Endothelial cell of umbilical vein (primary cell): Measurements from ENCODE around the gene PLEKHG4B. TPM values are rescaled to one million over a fixed set of nuclear protein-coding genes. Genes with fewer than 3 reads are reported as not detected.

ENCODE experiments used
- BruUV-seq: library from RNA; stranded (reverse); fragments of 400-500 nt; replicated peaks from 2 replicates; lab custom pipeline; 2021; lab: Mats Ljungman, UMichigan
- CTCF ChIA-PET: fragments of 300-600, 350-600 bp; sonication (Branson Sonifier 250); formaldehyde crosslinking; loops from one replicate; lab custom pipeline; 2021; ENCODE audit warnings: antibody characterized with exemption, inconsistent platforms; lab: Charles Lee
- POLR2A ChIA-PET: fragments of 300-600, 350-600 bp; sonication (Branson Sonifier 250); formaldehyde crosslinking; loops from one replicate; lab custom pipeline; 2021; ENCODE audit warnings: antibody characterized with exemption, inconsistent platforms; lab: Charles Lee
- DNase-seq: peaks from one replicate; pipeline ENCODE4 v3.0.0-alpha.2; 2011; ENCODE audit warnings: low read depth, low spot score
- FAIRE-seq: peaks from 2 replicates; lab custom pipeline; 2011; peaks lifted over from hg19 to GRCh38; lab: Jason Lieb, UNC
- H2AFZ ChIP-seq: 2 replicates; pipeline ENCODE4 v1.6.0; 2012; ENCODE audit warnings: low read depth, low read length, control low read depth, inconsistent platforms
- H3K27ac ChIP-seq: 2 replicates; pipeline ENCODE4 v1.5.1; 2011; ENCODE audit warnings: low read depth, mild to moderate bottlenecking, control low read depth, low read length, moderate library complexity; ENCODE audit not compliant: insufficient read depth
- H3K27me3 ChIP-seq, 2 experiments: 2 replicates each; pipeline versions ENCODE4 v1.6.0 to v1.6.1; 2011; ENCODE audit warnings: low read length in 2 of 2, mixed read lengths in 1 of 2; ENCODE audit not compliant: control insufficient read depth in 2 of 2, insufficient read depth in 2 of 2
- H3K36me3 ChIP-seq, 2 experiments: 2 replicates in 1 of 2; 3 replicates in 1 of 2; pipeline ENCODE4 v1.5.1; 2011; ENCODE audit warnings: low read length in 2 of 2, mild to moderate bottlenecking in 1 of 2, moderate library complexity in 1 of 2; ENCODE audit not compliant: control insufficient read depth in 2 of 2, insufficient read depth in 2 of 2; ENCODE audit errors: extremely low read depth in 1 of 2
- H3K4me1 ChIP-seq: 3 replicates; pipeline ENCODE4 v1.5.1; 2011; ENCODE audit warnings: mild to moderate bottlenecking, low read length; ENCODE audit not compliant: control insufficient read depth, insufficient read depth; ENCODE audit errors: extremely low read depth
- H3K4me2 ChIP-seq: 2 replicates; pipeline ENCODE4 v1.6.1; 2011; ENCODE audit warnings: low read length, control low read depth, mixed read lengths; ENCODE audit not compliant: insufficient read depth
- H3K4me3 ChIP-seq, 3 experiments: fragments of 200-600 bp in 1 of 3; sonication (generic), shearing (Covaris generic) in 1 of 3; replicated peaks in 1 of 3; 2 replicates each; pipeline ENCODE4 v1.5.1; 2011 to 2016; ENCODE audit warnings: control low read depth in 3 of 3, low read length in 3 of 3, mild to moderate bottlenecking in 2 of 3, inconsistent platforms in 1 of 3, low read depth in 1 of 3, moderate library complexity in 1 of 3; ENCODE audit not compliant: insufficient read depth in 1 of 3
- H3K79me2 ChIP-seq: 2 replicates; pipeline ENCODE4 v1.6.0; 2012; ENCODE audit warnings: low read length, inconsistent platforms; ENCODE audit not compliant: control insufficient read depth, insufficient read depth
- H3K9ac ChIP-seq: replicated peaks from 2 replicates; pipeline ENCODE3; 2011; ENCODE audit warnings: low read length, control low read depth; ENCODE audit not compliant: insufficient read depth; ENCODE audit errors: extremely low read depth
- H3K9me1 ChIP-seq: replicated peaks from 3 replicates; pipeline ENCODE4 v1.6.0; 2011; ENCODE audit warnings: mild to moderate bottlenecking, low read length; ENCODE audit not compliant: control insufficient read depth, insufficient read depth; ENCODE audit errors: extremely low read depth
- H3K9me3 ChIP-seq: replicated peaks from 2 replicates; pipeline ENCODE4 v1.5.1; 2012; ENCODE audit warnings: low read length, inconsistent platforms; ENCODE audit not compliant: control insufficient read depth, insufficient read depth
- H4K20me1 ChIP-seq: replicated peaks from 2 replicates; pipeline ENCODE3; 2011; ENCODE audit warnings: mild to moderate bottlenecking, low read length; ENCODE audit not compliant: control insufficient read depth, insufficient read depth; ENCODE audit errors: extremely low read depth
- CTCF ChIP-seq, 2 donors: IDR thresholded peaks; 1 replicate in 1 of 2; 2 replicates in 1 of 2; pipeline ENCODE4 v1.5.1; 2011; ENCODE audit warnings: low read length in 2 of 2, mild to moderate bottlenecking in 2 of 2, moderate library complexity in 2 of 2, control low read depth in 1 of 2, inconsistent platforms in 1 of 2, low read depth in 1 of 2; ENCODE audit not compliant: insufficient read depth in 1 of 2; ENCODE audit errors: extremely low read depth in 1 of 2
- FOS ChIP-seq: IDR thresholded peaks from 2 replicates; pipeline ENCODE4 v1.6.1; 2011; ENCODE audit warnings: mild to moderate bottlenecking, low read length, moderate library complexity, borderline replicate concordance; ENCODE audit not compliant: insufficient read depth
- GATA2 ChIP-seq: IDR thresholded peaks from 2 replicates; pipeline ENCODE4 v1.7.0; 2011; ENCODE audit warnings: low read depth, mild to moderate bottlenecking, moderate library complexity, mixed read lengths, low read length; ENCODE audit not compliant: insufficient read length, insufficient read depth
- JUN ChIP-seq: IDR thresholded peaks from 2 replicates; pipeline ENCODE4 v1.6.1; 2011; ENCODE audit warnings: borderline replicate concordance, low read depth; ENCODE audit not compliant: insufficient read length, insufficient read depth
- MAX ChIP-seq: IDR thresholded peaks from 2 replicates; pipeline ENCODE4 v1.6.1; 2011; ENCODE audit not compliant: insufficient read depth, insufficient read length
- MYC ChIP-seq: IDR thresholded peaks from one replicate; pipeline ENCODE4 v1.6.1; 2011; ENCODE audit warnings: mild to moderate bottlenecking, low read depth, low read length
- POLR2A ChIP-seq: IDR thresholded peaks from 2 replicates; pipeline ENCODE4 v1.6.1; 2012; ENCODE audit warnings: low read depth, mild to moderate bottlenecking, control low read depth, low read length
- POLR2AphosphoS5 ChIP-seq: IDR thresholded peaks from 2 replicates; pipeline ENCODE4 v1.6.1; 2012; ENCODE audit warnings: low read depth, mild to moderate bottlenecking, control low read depth, low read length, moderate library complexity; ENCODE audit not compliant: insufficient read depth
- dilution Hi-C: fragments of 300-500 bp; cut with MboI; formaldehyde crosslinking; loops from one replicate; pipeline ENCODE4 v1.15.0; 2019; ENCODE audit warnings: low sequenced_read_pairs; ENCODE audit not compliant: extremely low pct_ligation_motif_present
- intact Hi-C: fragments of 100-400 bp; cut with micrococcal nuclease; formaldehyde crosslinking; loops from one replicate; pipeline ENCODE4 v1.10.0; 2022
- polyA plus RNA-seq, 4 experiments: library from polyadenylated mRNA; depleted of rRNA in 3 of 4; stranded (reverse) in 3 of 4; unstranded in 1 of 4; fragments of >200 nt; gene quantifications; 2 replicates each; pipeline versions ENCODE4 v1.2.1 to v1.2.3, GENCODE V29; 2011 to 2012; ENCODE audit warnings: missing spikeins in 1 of 4
- total RNA-seq: library from RNA; stranded (reverse); gene quantifications from 2 replicates; pipeline ENCODE4 v1.2.3, GENCODE V29; 2021

The PLEKHG4B gene
- total and polyA plus RNA-seq, 2 donors (not counting 3 experiments of a cell fraction or from before 2014, with no cell fraction given): not detected

DNA sequence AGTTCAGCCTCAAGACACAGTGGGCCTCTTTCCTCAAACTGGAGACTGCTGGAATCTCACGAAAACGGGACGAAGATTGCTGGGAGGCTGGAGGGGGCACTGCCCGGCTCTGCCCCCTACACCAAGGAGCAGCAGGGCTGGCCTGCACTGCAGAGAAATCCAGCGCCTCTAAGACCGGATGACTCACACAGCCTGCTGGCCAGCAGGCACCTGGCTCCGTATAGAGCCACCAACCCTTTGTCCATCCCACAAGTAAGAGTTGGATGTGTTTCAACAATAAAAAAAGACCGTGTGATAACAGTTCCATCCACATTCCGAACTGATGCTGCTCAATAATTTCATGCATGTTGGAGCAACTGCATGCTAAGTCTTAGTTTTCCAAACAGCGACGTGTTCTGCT lies 114.4 kb downstream of the PLEKHG4B start:
- H3K9ac ChIP-seq: no peak overlapping the region
- no peak for TF ChIP-seq POLR2AphosphoS5
- no peak for TF ChIP-seq CTCF (IDR thresholded peaks at IDR 0.05; ENCODE audit: extremely low read depth in 1 of 2, insufficient read depth in 1 of 2, low read depth in 1 of 2, low read length in 2 of 2)
- no peak for TF ChIP-seq MYC
- no peak for TF ChIP-seq MAX
- no peak for TF ChIP-seq GATA2
- TF ChIP-seq JUN: no peak
- TF ChIP-seq POLR2A: no peak
- TF ChIP-seq FOS: no peak
- no peak overlapping the region for H3K4me2 ChIP-seq
- H3K27me3 ChIP-seq: no peaks in the 10 kb centered on the region
- no peaks in the 10 kb centered on the region for H3K9me1 ChIP-seq
- intact Hi-C loops: no loop called here
- peaks cover 5 to 19% of the 10 kb centered on the region in 2 experiments for H3K36me3 ChIP-seq
- DNase-seq (no peak), FAIRE-seq (no peak)
- H3K4me3 ChIP-seq: no peak overlapping the region
- POLR2A ChIA-PET: no interaction called here
- dilution Hi-C loops: no loop called here
- H4K20me1 ChIP-seq: no peaks in the 10 kb centered on the region
- H2AFZ ChIP-seq: no peak overlapping the region
- H3K9me3 ChIP-seq: no peaks in the 10 kb centered on the region
- CTCF ChIA-PET: interaction anchor here (0.9 kb wide), 1 partner anchor 12 kb away, joined by 3 read pairs; the partner anchor contains the start of genes CCDC127 and SDHA
- H3K4me1 ChIP-seq: no peaks in the 10 kb centered on the region
- no TSS peak for BruUV-seq
- peaks cover 21% of the 10 kb centered on the region for H3K79me2 ChIP-seq
- H3K27ac ChIP-seq: no peak overlapping the region
